ENCODE measurements around the gene FBXL2.
"Not testable (repeated sequence)": the region's sequence is repeated elsewhere in the genome, so short reads cannot be mapped to it uniquely, and the experiment has no call there.

FBXL2 gene

GRCh38 chr3:33322412-33322811, 45.2 kb downstream of the FBXL2 start:
- in situ Hi-C loops (cut with MboI; ENCODE audit: low pct_unique_long_range_greater_than_20kb, low sequenced_read_pairs, unreplicated experiment): no loop called here
- no peak for DNase-seq (ENCODE audit: low spot score)
- TF ChIP-seq CTCF (IDR thresholded peaks at IDR 0.05; ENCODE audit: extremely low read depth, insufficient read depth, missing control alignments): no peak

GRCh38 chr3:33331414-33331813, 54.2 kb downstream of the FBXL2 start:
- no peak for DNase-seq (ENCODE audit: low spot score)
- in situ Hi-C loops (cut with MboI; ENCODE audit: low pct_unique_long_range_greater_than_20kb, low sequenced_read_pairs, unreplicated experiment): no loop called here
- TF ChIP-seq CTCF (IDR thresholded peaks at IDR 0.05; ENCODE audit: extremely low read depth, insufficient read depth, missing control alignments): no peak

- TF ChIP-seq CTCF (IDR thresholded peaks at IDR 0.05; ENCODE audit: extremely low read depth, insufficient read depth, missing control alignments): no peak
- DNase-seq (ENCODE audit: low spot score): no peak
- in situ Hi-C loops (cut with MboI; ENCODE audit: low pct_unique_long_range_greater_than_20kb, low sequenced_read_pairs, unreplicated experiment): no loop called here
Measured at GRCh38 chr3:33334364-33334763, 57.1 kb downstream of the FBXL2 start.

GRCh38 chr3:33338936-33339465, 61.8 kb downstream of the FBXL2 start:
- in situ Hi-C loops (cut with MboI; ENCODE audit: low pct_unique_long_range_greater_than_20kb, low sequenced_read_pairs, unreplicated experiment): not testable (repeated sequence)

GRCh38 chr3:33339758-33340157, 62.5 kb downstream of the FBXL2 start:
- in situ Hi-C loops (cut with MboI; ENCODE audit: low pct_unique_long_range_greater_than_20kb, low sequenced_read_pairs, unreplicated experiment): no loop called here
- TF ChIP-seq CTCF (IDR thresholded peaks at IDR 0.05; ENCODE audit: extremely low read depth, insufficient read depth, missing control alignments): no peak
- no peak for DNase-seq (ENCODE audit: low spot score)

More at GRCh38 chr3:33338936-33339465, 61.8 kb downstream of the FBXL2 start:
- DNase-seq (ENCODE audit: low spot score): not testable (repeated sequence)

- in situ Hi-C loops (cut with MboI; ENCODE audit: low pct_unique_long_range_greater_than_20kb, low sequenced_read_pairs, unreplicated experiment): loop anchor here (10.0 to 25.0 kb wide), 2 partner anchors 221 to 418 kb away; no protein-coding TSS in a partner anchor
- TF ChIP-seq CTCF (IDR thresholded peaks at IDR 0.05; ENCODE audit: extremely low read depth, insufficient read depth, missing control alignments): no peak
- DNase-seq (ENCODE audit: low spot score): no peak
Measured at GRCh38 chr3:33355611-33356010, 78.4 kb downstream of the FBXL2 start.

- TF ChIP-seq CTCF (IDR thresholded peaks at IDR 0.05; ENCODE audit: extremely low read depth, insufficient read depth, missing control alignments): no peak
- DNase-seq (ENCODE audit: low spot score): no peak
- in situ Hi-C loops (cut with MboI; ENCODE audit: low pct_unique_long_range_greater_than_20kb, low sequenced_read_pairs, unreplicated experiment): loop anchor here (10.0 to 25.0 kb wide), 2 partner anchors 223 to 421 kb away; no protein-coding TSS in a partner anchor
Measured at GRCh38 chr3:33358172-33358781, 81.0 kb downstream of the FBXL2 start.

All from GM13977 (cell line).